Uterus (tissue), 2 donors: ENCODE measurements around the gene TRIM59.

Source experiments
- POLR2A ChIP-seq, 2 donors: fragments of 450-650 bp; IDR thresholded peaks; one replicate each; pipeline ENCODE4 v1.6.1; 2016; ENCODE audit warnings: antibody characterized with exemption in 2 of 2, mild to moderate bottlenecking in 1 of 2, moderate library complexity in 1 of 2
- TF ChIP-seq, protein P1 (sequence below), 4 experiments: fragments of 200-600 bp in 2 of 4; fragments of 450-650 bp in 2 of 4; sonication (generic) in 2 of 4; IDR thresholded peaks; one replicate each; pipeline ENCODE4 v1.5.1; 2016 to 2019; ENCODE audit warnings: antibody characterized with exemption in 4 of 4, mild to moderate bottlenecking in 2 of 4, moderate library complexity in 1 of 4

DNA sequence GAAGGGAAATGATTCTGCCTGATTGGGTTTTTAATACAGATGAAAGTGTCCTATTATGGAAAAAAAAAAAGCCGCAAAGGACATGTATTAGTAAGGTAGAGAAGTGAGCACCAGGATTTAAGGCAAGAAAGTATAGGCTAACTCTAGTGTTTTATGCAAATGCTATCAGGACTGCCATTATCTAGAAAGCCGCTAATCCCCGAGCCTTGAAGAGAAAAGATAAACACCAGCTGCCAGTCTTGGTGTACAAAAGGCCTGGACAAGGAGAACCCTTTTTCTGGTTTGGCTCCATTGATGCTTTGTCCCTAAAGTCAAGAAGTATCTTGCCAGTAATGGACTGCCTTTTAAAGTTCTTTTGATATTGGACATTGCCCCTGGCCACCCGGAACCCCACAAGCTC is 8.6 kb upstream of the TRIM59 start:
- TF ChIP-seq, protein P1, sequence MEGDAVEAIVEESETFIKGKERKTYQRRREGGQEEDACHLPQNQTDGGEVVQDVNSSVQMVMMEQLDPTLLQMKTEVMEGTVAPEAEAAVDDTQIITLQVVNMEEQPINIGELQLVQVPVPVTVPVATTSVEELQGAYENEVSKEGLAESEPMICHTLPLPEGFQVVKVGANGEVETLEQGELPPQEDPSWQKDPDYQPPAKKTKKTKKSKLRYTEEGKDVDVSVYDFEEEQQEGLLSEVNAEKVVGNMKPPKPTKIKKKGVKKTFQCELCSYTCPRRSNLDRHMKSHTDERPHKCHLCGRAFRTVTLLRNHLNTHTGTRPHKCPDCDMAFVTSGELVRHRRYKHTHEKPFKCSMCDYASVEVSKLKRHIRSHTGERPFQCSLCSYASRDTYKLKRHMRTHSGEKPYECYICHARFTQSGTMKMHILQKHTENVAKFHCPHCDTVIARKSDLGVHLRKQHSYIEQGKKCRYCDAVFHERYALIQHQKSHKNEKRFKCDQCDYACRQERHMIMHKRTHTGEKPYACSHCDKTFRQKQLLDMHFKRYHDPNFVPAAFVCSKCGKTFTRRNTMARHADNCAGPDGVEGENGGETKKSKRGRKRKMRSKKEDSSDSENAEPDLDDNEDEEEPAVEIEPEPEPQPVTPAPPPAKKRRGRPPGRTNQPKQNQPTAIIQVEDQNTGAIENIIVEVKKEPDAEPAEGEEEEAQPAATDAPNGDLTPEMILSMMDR (IDR thresholded peaks at IDR 0.05) = no peak
- no peak for TF ChIP-seq POLR2A (IDR thresholded peaks at IDR 0.05)
